Measurements from ENCODE around the gene RADIL.

- TF ChIP-seq, protein P1, sequence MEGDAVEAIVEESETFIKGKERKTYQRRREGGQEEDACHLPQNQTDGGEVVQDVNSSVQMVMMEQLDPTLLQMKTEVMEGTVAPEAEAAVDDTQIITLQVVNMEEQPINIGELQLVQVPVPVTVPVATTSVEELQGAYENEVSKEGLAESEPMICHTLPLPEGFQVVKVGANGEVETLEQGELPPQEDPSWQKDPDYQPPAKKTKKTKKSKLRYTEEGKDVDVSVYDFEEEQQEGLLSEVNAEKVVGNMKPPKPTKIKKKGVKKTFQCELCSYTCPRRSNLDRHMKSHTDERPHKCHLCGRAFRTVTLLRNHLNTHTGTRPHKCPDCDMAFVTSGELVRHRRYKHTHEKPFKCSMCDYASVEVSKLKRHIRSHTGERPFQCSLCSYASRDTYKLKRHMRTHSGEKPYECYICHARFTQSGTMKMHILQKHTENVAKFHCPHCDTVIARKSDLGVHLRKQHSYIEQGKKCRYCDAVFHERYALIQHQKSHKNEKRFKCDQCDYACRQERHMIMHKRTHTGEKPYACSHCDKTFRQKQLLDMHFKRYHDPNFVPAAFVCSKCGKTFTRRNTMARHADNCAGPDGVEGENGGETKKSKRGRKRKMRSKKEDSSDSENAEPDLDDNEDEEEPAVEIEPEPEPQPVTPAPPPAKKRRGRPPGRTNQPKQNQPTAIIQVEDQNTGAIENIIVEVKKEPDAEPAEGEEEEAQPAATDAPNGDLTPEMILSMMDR (IDR thresholded peaks at IDR 0.05), result no peak
- no peak for TF ChIP-seq EP300 (IDR thresholded peaks at IDR 0.05)
- no peak for TF ChIP-seq POLR2AphosphoS5 (IDR thresholded peaks at IDR 0.05)
- no peak for TF ChIP-seq POLR2A (IDR thresholded peaks at IDR 0.05)
Measured at GRCh38 chr7:4781366-4782069, 102.0 kb downstream of the RADIL start.

Measured in gastroesophageal sphincter (tissue), 3 donors.